Ovary (tissue), 9 donors: Measurements from ENCODE around the gene LLCFC1. TPM values are rescaled to one million over a fixed set of nuclear protein-coding genes. Genes with fewer than 3 reads are reported as not detected.
"Not testable (repeated sequence)": the region's sequence is repeated elsewhere in the genome, so short reads cannot be mapped to it uniquely, and the experiment has no call there.

Experiments
- DNase-seq, 5 donors: peaks; one replicate each; pipeline ENCODE4 v3.0.0-alpha.2; 2019 to 2020
- H3K27ac ChIP-seq, 2 donors: fragments of 200-600 bp; one replicate each; pipeline versions ENCODE4 v1.5.1 to v1.8.0; 2019 to 2022
- H3K27me3 ChIP-seq: fragments of 200-600 bp; one replicate; pipeline ENCODE4 v1.8.0; 2022
- H3K36me3 ChIP-seq: fragments of 200-600 bp; sonication (generic); one replicate; pipeline ENCODE4 v1.5.1; 2019
- H3K4me1 ChIP-seq: one replicate; pipeline ENCODE4 v1.8.1; 2013; ENCODE audit warnings: mild to moderate bottlenecking, moderate library complexity; ENCODE audit not compliant: insufficient read depth
- H3K4me3 ChIP-seq: fragments of 200-600 bp; sonication (generic); one replicate; pipeline ENCODE4 v1.5.1; 2017
- H3K9me3 ChIP-seq, 2 donors: fragments of 200-600 bp in 1 of 2; sonication (generic) in 1 of 2; one replicate each; pipeline versions ENCODE4 v1.5.1 to v1.8.1; 2013 to 2019; ENCODE audit warnings: mild to moderate bottlenecking in 1 of 2, moderate library complexity in 1 of 2
- EP300 ChIP-seq: sonication (generic); formaldehyde crosslinking; IDR thresholded peaks from one replicate; pipeline ENCODE4 v1.6.1; 2017; ENCODE audit warnings: antibody characterized with exemption
- POLR2A ChIP-seq: fragments of 450-650 bp; IDR thresholded peaks from one replicate; pipeline ENCODE4 v1.6.1; 2017; ENCODE audit warnings: antibody characterized with exemption, mild to moderate bottlenecking, moderate library complexity
- whole genome bisulfite sequencing, 3 donors: extraction: QIAGEN DNeasy Blood & Tissue Kit in 1 of 3; methylation state at CpG; one replicate each; pipeline versions ENCODE4 v1.1.5 to v1.1.7; 2013 to 2017; 5-methylcytosine and 5-hydroxymethylcytosine counted together
- intact Hi-C, 4 donors: fragments of 100-400 bp; cut with DNase I; formaldehyde crosslinking; loops; one replicate each; pipeline versions ENCODE4 v1.11.0 to v1.15.1; 2022 to 2023
- polyA plus RNA-seq, 2 donors: library from polyadenylated mRNA; stranded (reverse); fragments of 200-250 nt in 1 of 2; fragments of 350-450 nt in 1 of 2; fragmentation: Illumina TruSeq in 1 of 2; extraction: RNeasy Lipid Tissue Mini Kit (QIAGEN cat#74804) in 1 of 2; gene quantifications; one replicate each; pipeline ENCODE4 v1.2.3, GENCODE V29; 2013 to 2014
- total RNA-seq, 7 donors: library from RNA; depleted of rRNA in 2 of 7; stranded (reverse); fragments of >200 nt in 2 of 7; fragmentation: NEBNext Ultra II Directional in 3 of 7; extraction: Animal tissue kit (Norgen Biotek cat#: 25700) in 3 of 7; gene quantifications; one replicate each; pipeline versions ENCODE4 v1.1.0 to v1.2.4, GENCODE V29; 2016 to 2023
- TF ChIP-seq, protein P1 (sequence below), 3 donors: fragments of 450-650 bp in 2 of 3; fragments of 200-600 bp in 1 of 3; IDR thresholded peaks; one replicate each; pipeline versions ENCODE4 v1.5.1 to v1.8.0; 2016 to 2022; ENCODE audit warnings: antibody characterized with exemption in 3 of 3, mild to moderate bottlenecking in 1 of 3
- donor health status: DM: no; HTN: no; CAD: no; lungs with moderate emphysema.
- donor health status: DM: no; HTN: no; CAD: no.
- donor health status: Bipolar disorder and iron deficiency.
- donor health status: DM: yes; HTN: yes; CAD: no.
- donor health status: DM: no; HTN: no; CAD: no.
- donor health status: DM: yes; HTN: yes; CAD: no.

The LLCFC1 gene
- total and polyA plus RNA-seq, 9 donors, result not detected

DNA sequence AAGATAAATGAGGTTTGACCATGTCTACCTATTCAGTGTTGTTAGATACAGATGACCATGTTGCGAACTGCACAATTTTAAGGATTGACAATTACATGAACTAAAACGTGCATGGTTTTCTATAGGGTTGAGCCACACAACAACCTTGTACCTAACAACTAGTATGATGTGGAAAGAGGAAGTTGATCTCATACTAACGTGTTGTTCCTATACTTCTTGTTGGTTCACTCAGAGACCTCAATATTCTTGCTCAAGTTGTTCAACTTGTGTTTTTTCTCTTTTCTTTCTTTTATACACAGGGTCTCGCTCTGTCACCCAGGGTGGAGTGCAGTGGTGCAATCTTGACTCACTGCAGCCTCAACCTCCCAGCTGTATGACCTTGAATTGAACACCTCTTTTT is 28.9 kb downstream of the LLCFC1 start:
- Histone ChIP-seq H3K4me3 (no peak overlapping the region), H3K27me3 (no peaks in the 10 kb centered on the region), H3K4me1 (no peaks in the 10 kb centered on the region), H3K9me3 (no peaks in the 10 kb centered on the region), H3K36me3 (no peaks in the 10 kb centered on the region), H3K27ac (no peak overlapping the region)
- no peak for DNase-seq
- intact Hi-C loops, result no loop called here
- TF ChIP-seq, protein P1, sequence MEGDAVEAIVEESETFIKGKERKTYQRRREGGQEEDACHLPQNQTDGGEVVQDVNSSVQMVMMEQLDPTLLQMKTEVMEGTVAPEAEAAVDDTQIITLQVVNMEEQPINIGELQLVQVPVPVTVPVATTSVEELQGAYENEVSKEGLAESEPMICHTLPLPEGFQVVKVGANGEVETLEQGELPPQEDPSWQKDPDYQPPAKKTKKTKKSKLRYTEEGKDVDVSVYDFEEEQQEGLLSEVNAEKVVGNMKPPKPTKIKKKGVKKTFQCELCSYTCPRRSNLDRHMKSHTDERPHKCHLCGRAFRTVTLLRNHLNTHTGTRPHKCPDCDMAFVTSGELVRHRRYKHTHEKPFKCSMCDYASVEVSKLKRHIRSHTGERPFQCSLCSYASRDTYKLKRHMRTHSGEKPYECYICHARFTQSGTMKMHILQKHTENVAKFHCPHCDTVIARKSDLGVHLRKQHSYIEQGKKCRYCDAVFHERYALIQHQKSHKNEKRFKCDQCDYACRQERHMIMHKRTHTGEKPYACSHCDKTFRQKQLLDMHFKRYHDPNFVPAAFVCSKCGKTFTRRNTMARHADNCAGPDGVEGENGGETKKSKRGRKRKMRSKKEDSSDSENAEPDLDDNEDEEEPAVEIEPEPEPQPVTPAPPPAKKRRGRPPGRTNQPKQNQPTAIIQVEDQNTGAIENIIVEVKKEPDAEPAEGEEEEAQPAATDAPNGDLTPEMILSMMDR (IDR thresholded peaks at IDR 0.05), result no peak
- TF ChIP-seq EP300, result no peak
- no peak for TF ChIP-seq POLR2A
- WGBS, 3 donors, result 85 to 88% (median 85%) methylated on average over 4 of the region's 4 CpGs

DNA sequence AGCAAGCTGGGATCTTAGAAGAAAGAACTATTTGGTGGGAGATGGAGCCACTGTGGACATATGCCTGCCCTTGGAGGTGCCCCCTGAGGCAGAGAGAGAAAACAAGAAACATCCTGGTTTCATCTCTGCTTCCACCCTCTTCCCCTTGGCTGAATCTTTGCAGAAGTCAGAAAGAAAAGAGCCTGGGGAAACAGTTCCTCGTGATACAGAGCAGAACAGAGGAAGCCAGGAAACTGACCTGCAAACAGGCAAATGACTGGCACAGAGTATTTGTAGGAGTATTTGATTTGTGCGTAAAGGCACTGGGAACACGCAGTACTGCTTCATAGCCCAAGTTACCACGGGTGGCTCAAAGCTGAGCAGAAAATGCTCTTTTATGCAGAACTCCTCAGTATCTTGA is 29.9 kb downstream of the LLCFC1 start:
- H3K27me3 ChIP-seq, result no peaks in the 10 kb centered on the region

DNA sequence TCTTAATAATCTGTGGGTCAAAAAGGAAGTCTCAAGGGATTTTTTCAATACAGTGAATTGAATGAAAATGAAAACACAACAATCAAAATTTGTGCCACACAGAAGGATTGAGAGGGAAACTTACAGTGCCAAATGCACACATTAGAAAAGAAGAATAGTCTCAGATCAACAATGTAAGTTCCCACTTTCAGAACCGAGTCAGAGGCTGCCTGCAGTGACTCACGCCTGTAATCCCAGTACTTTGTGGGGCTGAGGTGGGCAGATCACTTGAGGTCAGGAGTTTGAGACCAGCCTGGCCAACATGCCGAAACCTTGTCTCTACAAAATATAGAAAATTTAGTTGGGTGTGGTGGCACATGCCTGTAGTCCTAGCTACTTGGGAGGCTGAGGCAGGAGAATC is 35.3 kb downstream of the LLCFC1 start:
- Histone ChIP-seq H3K27me3 (no peaks in the 10 kb centered on the region), H3K27ac (no peak overlapping the region), H3K4me1 (no peaks in the 10 kb centered on the region), H3K9me3 (no peaks in the 10 kb centered on the region), H3K36me3 (no peaks in the 10 kb centered on the region), H3K4me3 (no peak overlapping the region)
- DNase-seq, result no peak
- TF ChIP-seq EP300, result no peak
- no peak for TF ChIP-seq POLR2A
- TF ChIP-seq, protein P1 (IDR thresholded peaks at IDR 0.05), result no peak
- 74 to 83% (median 83%) methylated on average over 3 of the region's 3 CpGs for WGBS, 3 donors
- intact Hi-C loops, result no loop called here

More for the DNA sequence above, 29.9 kb downstream of the LLCFC1 start:
- H3K9me3 ChIP-seq, result no peaks in the 10 kb centered on the region
- no peak overlapping the region for H3K27ac ChIP-seq
- TF ChIP-seq, protein P1 (IDR thresholded peaks at IDR 0.05), result no peak
- TF ChIP-seq EP300 (no peak), POLR2A (no peak)
- H3K36me3 ChIP-seq, result no peaks in the 10 kb centered on the region
- 15 to 20% (median 18%) methylated on average over 4 of the region's 4 CpGs for WGBS, 3 donors
- H3K4me3 ChIP-seq, result no peak overlapping the region
- intact Hi-C loops, result no loop called here
- H3K4me1 ChIP-seq, result no peaks in the 10 kb centered on the region
- no peak for DNase-seq

DNA sequence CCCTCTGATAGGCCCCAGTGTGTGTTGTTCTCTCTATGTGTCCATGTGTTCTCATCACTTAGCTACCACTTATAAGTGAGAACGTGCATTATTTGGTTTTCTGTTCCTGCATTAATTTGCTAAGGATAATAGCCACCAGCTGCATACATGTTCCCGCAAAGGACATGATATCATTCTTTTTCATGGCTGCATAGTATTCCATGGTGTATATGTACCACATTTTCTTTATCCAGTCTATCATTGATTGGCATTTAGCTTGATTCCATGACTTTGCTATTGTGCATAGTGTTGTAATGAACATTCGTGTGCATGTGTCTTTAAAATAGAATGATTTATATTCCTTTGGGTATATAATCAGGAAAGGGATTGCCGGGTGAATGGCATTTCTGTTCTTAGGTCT is 39.1 kb downstream of the LLCFC1 start:
- H3K36me3 ChIP-seq, H3K4me1 ChIP-seq, H3K27me3 ChIP-seq, H3K27ac ChIP-seq, intact Hi-C loops, H3K9me3 ChIP-seq, DNase-seq, H3K4me3 ChIP-seq: not testable (repeated sequence)
- WGBS, 3 donors, result 85 to 88% (median 85%) methylated on average over 4 of the region's 4 CpGs

DNA sequence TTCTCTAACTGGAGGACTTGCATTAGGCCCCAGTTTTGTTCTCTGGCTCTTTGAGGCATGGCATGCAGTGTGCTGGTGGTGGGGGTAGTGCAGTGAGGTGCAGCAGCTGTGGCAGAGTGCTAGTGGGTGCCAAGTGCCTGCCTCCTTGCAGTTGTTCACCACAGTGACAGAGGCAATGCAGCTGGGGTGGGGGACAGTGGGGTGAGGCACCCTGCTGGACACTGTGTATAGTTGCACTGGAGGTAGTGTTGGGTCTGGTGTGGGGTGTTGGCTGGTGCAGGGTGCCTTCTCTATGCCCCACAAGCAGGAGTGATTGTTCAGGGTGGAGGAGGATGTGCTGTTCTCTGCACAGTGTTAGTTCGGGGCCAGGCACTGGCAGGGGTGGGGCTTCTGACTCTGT is 44.5 kb downstream of the LLCFC1 start:
- no peaks in the 10 kb centered on the region for H3K36me3 ChIP-seq
- H3K4me1 ChIP-seq, result no peaks in the 10 kb centered on the region
- no peak overlapping the region for H3K4me3 ChIP-seq
- H3K27me3 ChIP-seq, result no peaks in the 10 kb centered on the region
- no peaks in the 10 kb centered on the region for H3K9me3 ChIP-seq
- TF ChIP-seq, protein P1 (IDR thresholded peaks at IDR 0.05), result no peak
- TF ChIP-seq EP300, result no peak
- TF ChIP-seq POLR2A, result no peak
- WGBS, 3 donors, result 68 to 85% (median 73%) methylated on average over 1 of the region's 1 CpG
- intact Hi-C loops, result no loop called here
- H3K27ac ChIP-seq, result no peak overlapping the region
- no peak for DNase-seq
